HG02885 (cell line): Measurements from ENCODE around the gene GABRA5.
"Not testable (repeated sequence)": the region's sequence is repeated elsewhere in the genome, so short reads cannot be mapped to it uniquely, and the experiment has no call there.

Source experiments
- ATAC-seq: cut with Tn5 transposase; IDR thresholded peaks from one replicate; pipeline ENCODE4 v1.9.1; 2021; ENCODE audit warnings: mild to moderate bottlenecking; ENCODE audit not compliant: unreplicated experiment, poor library complexity

Gene GABRA5

GRCh38 chr15:26866298-26867199, at the start of gene GABRA5:
GABRA5 (plus strand) TSS chr15:26867062; CDS start chr15:26869249, 2,187 bp downstream.
- no peak for ATAC-seq

- ATAC-seq: not testable (repeated sequence)
Measured at GRCh38 chr15:26831191-26831590, 35.7 kb upstream of the GABRA5 start.

DNA sequence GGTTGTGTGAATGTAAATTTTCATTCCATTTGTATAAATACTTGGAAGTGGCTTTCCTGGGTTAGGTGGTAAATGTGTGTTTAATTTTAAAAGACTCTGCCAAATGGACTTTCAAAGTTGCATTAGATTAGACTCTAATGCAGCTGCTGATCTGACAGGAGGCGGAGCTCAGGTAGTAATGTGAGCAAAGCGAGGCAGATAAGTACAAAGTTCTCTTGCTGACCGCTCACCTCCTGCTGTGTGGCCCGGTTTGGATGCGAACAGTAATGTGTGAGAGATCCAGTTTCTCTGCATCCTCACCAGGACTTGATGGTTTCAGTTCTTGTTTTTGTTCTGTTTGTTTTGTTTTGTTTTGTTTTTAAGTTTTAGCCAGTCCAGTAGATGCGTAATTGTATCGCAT, 34.9 kb upstream of the GABRA5 start:
- no peak for ATAC-seq

- ATAC-seq: no peak
Measured at GRCh38 chr15:26838742-26839460, 28.0 kb upstream of the GABRA5 start.

DNA sequence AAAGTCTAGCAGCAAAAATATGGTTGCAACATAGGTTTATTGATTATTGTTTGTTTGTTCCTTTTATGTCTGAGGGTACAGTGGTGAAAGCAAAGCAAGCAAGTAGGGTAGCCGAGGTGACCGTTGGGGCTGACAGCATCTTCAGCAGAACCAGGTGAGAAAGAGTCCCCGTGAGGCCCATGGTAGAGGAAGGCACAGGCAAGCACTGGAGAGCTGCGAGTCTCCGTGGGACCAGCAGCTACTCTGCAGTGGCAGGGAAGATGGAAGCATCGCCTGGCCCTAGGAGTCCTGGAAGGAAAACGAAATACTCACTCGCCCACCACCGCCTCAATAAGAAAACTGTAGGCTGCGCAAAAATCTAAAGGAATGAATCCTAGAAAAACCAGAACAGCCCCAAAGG, 25.3 kb upstream of the GABRA5 start:
- ATAC-seq: no peak

GRCh38 chr15:26841941-26842340, 24.9 kb upstream of the GABRA5 start:
- no peak for ATAC-seq

- no peak for ATAC-seq
Measured at GRCh38 chr15:26842391-26842790, 24.5 kb upstream of the GABRA5 start.

- no peak for ATAC-seq
Measured at GRCh38 chr15:26844901-26845300, 22.0 kb upstream of the GABRA5 start.

DNA sequence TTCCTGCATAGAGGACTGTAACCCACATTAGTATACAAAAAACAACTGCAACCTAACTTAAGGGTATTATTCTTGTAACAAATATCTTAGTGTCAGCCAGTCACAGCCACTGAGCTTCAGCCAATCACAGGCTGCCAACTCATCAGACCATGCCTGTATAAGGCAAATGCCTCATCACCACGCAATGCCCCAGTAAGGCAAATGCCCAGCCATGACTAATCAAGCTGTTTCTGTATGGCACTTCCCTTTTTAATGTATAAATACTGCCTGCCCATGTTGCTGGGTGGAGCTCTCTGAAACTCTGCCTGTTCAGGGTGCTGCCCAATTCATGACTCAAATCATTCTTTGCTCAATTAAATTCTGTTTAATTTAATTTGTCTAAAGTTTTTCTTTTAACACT, 18.4 kb upstream of the GABRA5 start:
- no peak for ATAC-seq

DNA sequence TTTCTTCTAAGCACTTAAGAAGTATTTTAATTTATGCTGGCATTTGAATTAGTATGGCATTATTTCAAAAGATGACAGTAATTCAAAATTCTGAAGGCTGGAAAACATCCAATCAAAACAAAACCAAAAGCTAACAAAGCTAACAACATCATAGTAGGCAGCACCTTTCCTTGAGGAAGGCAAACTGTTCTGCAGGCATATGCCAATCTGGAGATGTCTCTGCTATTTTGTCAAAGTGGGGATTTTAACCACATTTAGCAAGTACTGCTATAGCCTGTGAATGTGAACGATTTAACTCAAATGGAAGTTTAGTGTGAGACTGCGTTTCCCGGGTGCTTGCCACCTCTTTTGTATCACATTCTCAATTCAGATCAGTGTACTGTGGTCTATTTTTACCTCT, 16.7 kb upstream of the GABRA5 start:
- no peak for ATAC-seq

DNA sequence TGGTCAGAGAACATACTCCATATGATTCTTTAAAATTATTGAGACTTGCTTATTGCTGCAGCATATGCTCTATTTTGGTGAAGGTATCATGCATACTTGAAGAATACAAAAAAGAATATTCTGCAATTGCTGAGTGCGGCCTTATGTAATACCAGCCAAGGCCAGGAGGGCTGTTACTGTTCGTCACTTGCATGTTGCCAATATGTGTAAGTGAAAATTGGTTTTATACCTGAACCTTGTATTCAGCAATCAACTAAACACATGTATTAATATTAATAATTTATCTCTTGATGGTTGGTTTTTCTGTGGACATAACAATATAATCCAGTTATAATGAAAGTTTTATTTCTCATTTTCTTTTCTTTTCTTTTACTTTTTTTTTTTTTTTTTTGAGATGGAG, 13.9 kb upstream of the GABRA5 start:
- no peak for ATAC-seq

GRCh38 chr15:26854435-26854834, 12.4 kb upstream of the GABRA5 start:
- ATAC-seq: no peak

- no peak for ATAC-seq
Measured at GRCh38 chr15:26864664-26865191, 2.1 kb upstream of the GABRA5 start.

GRCh38 chr15:26867200-26868007, 542 bp downstream of the GABRA5 start:
- ATAC-seq: no peak

DNA sequence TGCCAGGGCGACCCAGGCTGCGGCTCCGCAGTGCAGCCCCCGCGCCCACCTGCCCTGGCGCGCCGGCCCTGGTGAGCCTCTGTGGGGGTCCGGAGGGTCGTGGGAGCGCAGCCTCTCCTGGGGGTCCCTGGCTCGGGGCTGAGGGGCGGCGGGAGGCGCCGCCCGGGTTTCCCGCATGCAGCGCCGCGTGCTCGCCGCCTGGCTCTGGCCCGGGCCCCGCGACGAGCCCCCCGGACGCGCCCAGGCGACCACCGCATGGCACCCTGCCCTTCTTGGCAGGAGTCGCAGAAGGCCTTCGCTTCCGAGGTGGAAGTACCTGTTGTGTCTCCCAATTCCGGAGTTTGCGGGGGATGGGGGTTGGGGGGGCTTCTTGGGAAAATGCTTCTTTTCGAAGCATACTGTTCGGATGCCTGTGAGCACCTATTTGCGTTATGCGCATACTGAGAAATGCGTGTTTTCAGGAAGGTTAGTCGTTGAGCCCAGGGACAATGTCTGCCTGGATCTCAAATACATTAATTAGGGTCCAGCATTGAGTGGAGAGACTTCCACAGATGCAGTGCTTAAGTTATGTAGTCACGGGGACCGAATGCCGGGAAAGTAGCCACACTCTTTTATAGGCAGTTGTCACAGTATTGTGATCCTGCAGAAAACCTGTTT, 1.3 kb downstream of the GABRA5 start:
- no peak for ATAC-seq

DNA sequence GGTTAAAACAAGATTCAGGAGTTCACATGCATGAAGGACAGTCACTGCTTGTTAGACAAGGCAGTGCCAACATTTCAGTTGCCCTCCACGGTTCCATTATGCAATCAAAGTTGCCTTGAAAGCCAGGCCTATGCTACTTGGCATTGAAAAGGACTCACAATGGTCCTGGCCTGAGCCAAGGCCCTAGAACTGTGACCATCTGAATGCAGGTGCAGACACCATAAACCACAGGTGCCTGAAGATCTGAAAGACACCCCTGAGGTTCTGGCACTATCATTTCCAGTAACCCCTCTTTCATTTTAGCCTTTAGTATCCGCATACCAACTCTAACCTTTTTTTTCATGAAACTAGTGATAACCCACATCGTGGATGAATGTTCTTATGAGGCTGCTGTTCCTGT, 2.8 kb downstream of the GABRA5 start:
- no peak for ATAC-seq

DNA sequence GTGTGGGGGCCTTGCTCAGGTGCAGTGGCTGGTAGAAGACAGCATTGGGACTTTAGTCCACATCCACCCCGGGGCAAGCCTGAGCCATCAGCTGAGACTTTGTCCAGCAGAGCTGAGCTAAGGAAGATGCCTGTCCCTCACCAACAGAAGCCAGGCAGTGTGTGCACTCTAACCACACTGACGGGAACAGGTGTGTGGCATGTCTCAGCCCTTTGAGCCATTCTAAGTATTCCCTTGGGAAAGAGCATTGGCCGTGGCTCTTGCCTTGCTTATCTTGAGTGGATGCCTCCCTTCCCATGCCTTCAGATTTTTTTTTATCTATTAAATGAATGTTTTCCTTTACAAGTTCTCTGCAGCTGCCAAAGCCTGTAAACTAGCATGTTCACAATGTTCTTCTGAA, 3.5 kb downstream of the GABRA5 start:
- ATAC-seq: no peak

DNA sequence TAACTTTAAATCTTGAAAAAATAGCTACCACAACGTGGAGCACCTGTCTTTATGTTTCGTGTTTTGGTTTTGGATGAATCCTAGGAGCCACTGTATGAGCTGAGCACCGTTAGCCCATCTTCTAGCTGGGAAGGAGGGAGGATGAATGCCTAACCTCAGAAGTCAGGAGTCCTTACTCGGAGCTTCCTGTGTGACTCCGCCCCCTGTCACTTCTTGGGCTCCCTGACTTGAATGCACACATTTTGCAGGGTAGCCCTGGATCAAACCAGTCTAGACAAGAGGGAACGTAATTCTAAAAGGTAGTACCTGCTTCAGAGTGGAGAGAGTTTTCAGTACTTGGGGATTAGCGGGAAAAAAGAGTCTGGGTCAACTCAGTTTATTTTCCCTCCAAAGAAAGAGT, 5.3 kb downstream of the GABRA5 start:
- no peak for ATAC-seq

DNA sequence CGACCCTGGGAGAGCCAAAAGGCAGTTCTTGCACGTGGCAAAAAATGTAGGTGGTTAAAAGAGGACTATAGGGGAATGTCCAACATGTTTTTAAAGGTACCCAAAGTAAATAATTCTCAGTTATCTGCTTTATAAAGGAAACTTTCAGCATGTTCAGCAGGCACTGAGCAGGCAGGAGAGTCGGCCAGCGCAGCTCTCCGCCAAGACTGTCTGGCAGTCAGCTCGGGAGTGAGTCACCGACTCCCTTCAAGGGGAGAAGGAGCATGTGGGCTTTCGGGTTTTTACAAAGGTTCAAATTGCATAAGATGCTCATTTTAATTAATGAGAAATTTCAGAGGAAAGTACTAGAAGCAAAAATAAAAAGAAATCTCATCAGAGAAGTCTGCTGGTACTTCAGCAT, 7.0 kb downstream of the GABRA5 start:
- ATAC-seq: no peak
